ENCODE data around the gene MED6. TPM values are rescaled to one million over a fixed set of nuclear protein-coding genes. Genes with fewer than 3 reads are reported as not detected.

MED6 gene
- total RNA-seq, result 10 to 100 TPM; 45.9 to 52.9 TPM

GRCh38 chr14:70600382-70601157 lies at the start of gene MED6:
Gene MED6 (minus strand): TSS chr14:70600655. CDS start chr14:70600637, 18 bp downstream.
- Mint-ChIP-seq H3K4me3 (peak within 1 kb of the TSS; percentile 100), H3K36me3 (ENCODE audit: low read depth) (peaks cover 3% of the 10 kb centered on the region), H3K27ac (peak within 1 kb of the TSS; percentile 99), H3K9me3 (no peaks in the 10 kb centered on the region), H3K4me1 (peaks cover 41% of the 10 kb centered on the region), H3K27me3 (peaks cover 17% of the 10 kb centered on the region)
- ChIA-PET POLR2A (interaction anchor here (0.6 to 0.7 kb wide), 2 partner anchors 377 to 1966 kb away, joined by 3 to 6 read pairs; no protein-coding TSS in a partner anchor), CTCF (interaction anchor here (1.3 kb wide), 1 partner anchor 13 kb away, joined by 3 read pairs; no protein-coding TSS in a partner anchor)
- DNase-seq, result peak; percentile 94

GRCh38 chr14:70649803-70650202 lies 49.3 kb upstream of the MED6 start:
- CTCF ChIA-PET, result no interaction called here
- H3K27ac Mint-ChIP-seq, result no peak overlapping the region
- H3K27me3 Mint-ChIP-seq, result no peaks in the 10 kb centered on the region
- peaks cover 87% of the 10 kb centered on the region for H3K4me1 Mint-ChIP-seq
- H3K4me3 Mint-ChIP-seq, result no peak overlapping the region
- DNase-seq, result no peak
- POLR2A ChIA-PET, result no interaction called here
- H3K36me3 Mint-ChIP-seq (ENCODE audit: low read depth), result peaks cover 83% of the 10 kb centered on the region
- H3K9me3 Mint-ChIP-seq, result no peaks in the 10 kb centered on the region

- ChIA-PET CTCF (interaction anchor here (0.6 to 1.1 kb wide), 2 partner anchors 46 to 47 kb away, joined by 3 to 4 read pairs; no protein-coding TSS in a partner anchor), POLR2A (no interaction called here)
- Mint-ChIP-seq H3K4me1 (peaks cover 88% of the 10 kb centered on the region), H3K4me3 (no peak overlapping the region), H3K27me3 (no peaks in the 10 kb centered on the region), H3K36me3 (ENCODE audit: low read depth) (peaks cover 76% of the 10 kb centered on the region), H3K27ac (no peak overlapping the region), H3K9me3 (no peaks in the 10 kb centered on the region)
- DNase-seq, result no peak
Observed at GRCh38 chr14:70648346-70648745, 47.9 kb upstream of the MED6 start.

- POLR2A ChIA-PET, result interaction anchor here (1.1 kb wide), 1 partner anchor 9 kb away, joined by 3 read pairs; no protein-coding TSS in a partner anchor
- peaks cover 77% of the 10 kb centered on the region for H3K4me1 Mint-ChIP-seq
- DNase-seq, result no peak
- peak overlapping the region; percentile 38 for H3K4me3 Mint-ChIP-seq
- peak overlapping the region; percentile 65 for H3K27ac Mint-ChIP-seq
- H3K27me3 Mint-ChIP-seq, result no peaks in the 10 kb centered on the region
- CTCF ChIA-PET, result interaction anchor here (0.6 to 1.5 kb wide), 5 partner anchors 10 to 1123 kb away, joined by 3 to 4 read pairs (median 3); partner anchors contain the start of gene PCNX1
- H3K9me3 Mint-ChIP-seq, result no peaks in the 10 kb centered on the region
- H3K36me3 Mint-ChIP-seq (ENCODE audit: low read depth), result peaks cover 68% of the 10 kb centered on the region
Observed at GRCh38 chr14:70646705-70647104, 46.2 kb upstream of the MED6 start.

- no peaks in the 10 kb centered on the region for H3K27me3 Mint-ChIP-seq
- peaks cover 60% of the 10 kb centered on the region for H3K36me3 Mint-ChIP-seq (ENCODE audit: low read depth)
- POLR2A ChIA-PET, result interaction anchor here (1.1 kb wide), 1 partner anchor 10 kb away, joined by 3 read pairs; no protein-coding TSS in a partner anchor
- DNase-seq, result no peak
- CTCF ChIA-PET, result interaction anchor here (1.0 to 1.5 kb wide), 3 partner anchors 11 to 261 kb away, joined by 3 to 6 read pairs (median 3); partner anchors contain the start of gene PCNX1
- peak overlapping the region; percentile 56 for H3K27ac Mint-ChIP-seq
- H3K4me3 Mint-ChIP-seq, result no peak overlapping the region
- H3K4me1 Mint-ChIP-seq, result peaks cover 75% of the 10 kb centered on the region
- H3K9me3 Mint-ChIP-seq, result no peaks in the 10 kb centered on the region
Observed at GRCh38 chr14:70645892-70646291, 45.4 kb upstream of the MED6 start.

- H3K9me3 Mint-ChIP-seq, result no peaks in the 10 kb centered on the region
- POLR2A ChIA-PET, result no interaction called here
- H3K4me3 Mint-ChIP-seq, result peak overlapping the region; percentile 95
- peaks cover 73% of the 10 kb centered on the region for H3K4me1 Mint-ChIP-seq
- no peaks in the 10 kb centered on the region for H3K27me3 Mint-ChIP-seq
- no peak for DNase-seq
- H3K36me3 Mint-ChIP-seq (ENCODE audit: low read depth), result peaks cover 44% of the 10 kb centered on the region
- H3K27ac Mint-ChIP-seq, result peak overlapping the region; percentile 95
- CTCF ChIA-PET, result no interaction called here
Observed at GRCh38 chr14:70643967-70644366, 43.5 kb upstream of the MED6 start.

GRCh38 chr14:70642303-70643235 lies 42.1 kb upstream of the MED6 start:
- Mint-ChIP-seq H3K9me3 (no peaks in the 10 kb centered on the region), H3K4me1 (peaks cover 67% of the 10 kb centered on the region), H3K4me3 (peak overlapping the region; percentile 95), H3K27ac (peak overlapping the region; percentile 95), H3K36me3 (ENCODE audit: low read depth) (peaks cover 32% of the 10 kb centered on the region), H3K27me3 (no peaks in the 10 kb centered on the region)
- CTCF ChIA-PET, result interaction anchor here (0.6 to 1.5 kb wide), 8 partner anchors 10 to 175 kb away, joined by 3 to 4 read pairs (median 3); no protein-coding TSS in a partner anchor
- POLR2A ChIA-PET, result interaction anchor here (0.6 to 1.1 kb wide), 2 partner anchors 11 to 1386 kb away, joined by 3 to 5 read pairs; no protein-coding TSS in a partner anchor
- DNase-seq, result peak; percentile 39

- Mint-ChIP-seq H3K4me1 (peaks cover 61% of the 10 kb centered on the region), H3K9me3 (no peaks in the 10 kb centered on the region), H3K27me3 (no peaks in the 10 kb centered on the region), H3K27ac (peak within 1 kb of the TSS; percentile 95), H3K36me3 (ENCODE audit: low read depth) (peaks cover 27% of the 10 kb centered on the region), H3K4me3 (peak within 1 kb of the TSS; percentile 95)
- ChIA-PET POLR2A (interaction anchor here (0.6 to 1.1 kb wide), 2 partner anchors 12 to 1385 kb away, joined by 3 to 5 read pairs; no protein-coding TSS in a partner anchor), CTCF (interaction anchor here (0.6 to 1.5 kb wide), 8 partner anchors 9 to 80 kb away, joined by 3 read pairs; no protein-coding TSS in a partner anchor)
- DNase-seq, result no peak
Observed at GRCh38 chr14:70641548-70642302, 41.3 kb upstream of the MED6 start, which contains the start of gene TTC9. Gene TTC9 (plus strand): TSS chr14:70641916. CDS start chr14:70642130, 214 bp downstream.

GRCh38 chr14:70640938-70641547 lies 40.6 kb upstream of the MED6 start:
- Mint-ChIP-seq H3K27me3 (no peaks in the 10 kb centered on the region), H3K27ac (peak overlapping the region; percentile 86), H3K9me3 (peaks cover 3% of the 10 kb centered on the region), H3K4me1 (peaks cover 56% of the 10 kb centered on the region), H3K4me3 (peak overlapping the region; percentile 84), H3K36me3 (ENCODE audit: low read depth) (peaks cover 21% of the 10 kb centered on the region)
- CTCF ChIA-PET, result interaction anchor here (1.0 kb wide), 3 partner anchors 9 to 80 kb away, joined by 3 read pairs; no protein-coding TSS in a partner anchor
- POLR2A ChIA-PET, result no interaction called here
- DNase-seq, result peak; percentile 54

- Mint-ChIP-seq H3K27me3 (no peaks in the 10 kb centered on the region), H3K27ac (no peak overlapping the region), H3K9me3 (peaks cover 5% of the 10 kb centered on the region), H3K4me1 (peaks cover 31% of the 10 kb centered on the region), H3K36me3 (ENCODE audit: low read depth) (peaks cover 8% of the 10 kb centered on the region), H3K4me3 (no peak overlapping the region)
- ChIA-PET POLR2A (no interaction called here), CTCF (interaction anchor here (1.1 kb wide), 1 partner anchor 20 kb away, joined by 3 read pairs; no protein-coding TSS in a partner anchor)
- DNase-seq, result no peak
Observed at GRCh38 chr14:70638416-70638815, 38.0 kb upstream of the MED6 start.

- H3K4me1 Mint-ChIP-seq, result peaks cover 23% of the 10 kb centered on the region
- no peaks in the 10 kb centered on the region for H3K27me3 Mint-ChIP-seq
- no peak overlapping the region for H3K27ac Mint-ChIP-seq
- DNase-seq, result no peak
- POLR2A ChIA-PET, result no interaction called here
- no peak overlapping the region for H3K4me3 Mint-ChIP-seq
- CTCF ChIA-PET, result no interaction called here
- peaks cover 5% of the 10 kb centered on the region for H3K9me3 Mint-ChIP-seq
- no peaks in the 10 kb centered on the region for H3K36me3 Mint-ChIP-seq (ENCODE audit: low read depth)
Observed at GRCh38 chr14:70635971-70636595, 35.6 kb upstream of the MED6 start.

Data from activated CD4-positive, alpha-beta T cell treated with anti-CD3 and anti-CD28 coated beads, Interleukin-2, amount 10 ng/mL, durations not matched to agents 7 days and 5 days (primary cell).